ENCODE results near the gene RPL3. TPM values are rescaled to one million over a fixed set of nuclear protein-coding genes. Genes with fewer than 3 reads are reported as not detected.

The RPL3 gene
- total RNA-seq, 1 experiment from 2014 or later = 3,009 TPM

DNA sequence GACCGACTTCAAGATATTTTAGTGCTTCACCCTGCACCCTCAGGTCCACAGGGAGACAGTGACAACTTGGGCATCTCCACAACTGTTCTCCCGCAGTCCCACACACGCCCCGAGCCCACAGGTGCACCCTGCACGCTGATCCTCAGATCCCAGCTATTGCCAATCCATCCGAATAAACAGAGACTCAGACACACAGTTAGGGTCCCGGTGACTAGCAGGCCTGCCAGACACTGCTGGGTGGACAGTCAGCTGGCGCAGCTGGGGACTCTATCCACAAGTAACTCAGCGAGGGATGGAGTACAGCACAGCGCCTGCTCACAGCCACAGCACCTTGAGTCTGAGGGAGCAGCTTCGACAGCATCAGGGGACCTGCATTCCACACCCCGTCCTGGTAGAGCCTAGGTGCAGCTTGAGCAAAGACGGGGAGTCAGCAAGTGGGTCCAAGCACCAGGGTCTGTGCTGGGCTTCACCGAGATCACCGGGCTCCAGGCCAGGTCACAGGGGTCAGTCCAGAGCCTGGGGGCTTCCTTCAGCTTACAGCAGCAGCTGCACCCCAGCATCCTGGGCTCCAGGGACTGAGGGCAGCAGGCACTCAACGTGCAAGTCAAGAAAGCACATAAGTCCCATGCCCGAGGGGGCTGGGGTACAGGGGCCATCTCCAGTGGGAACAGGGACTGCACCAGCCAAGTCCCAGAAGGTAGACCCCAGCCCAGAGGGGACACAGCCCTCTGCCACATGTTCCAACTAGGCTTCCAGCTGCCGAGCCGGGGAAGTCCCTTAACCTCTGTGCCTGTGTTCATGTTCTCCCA lies 7.6 kb downstream of the RPL3 start (continued):
- TF ChIP-seq ZNF317 (CRISPR knock-in tag; IDR thresholded peaks at IDR 0.05; ENCODE audit: borderline replicate concordance, low read depth) = no peak
- TF ChIP-seq, protein P1, sequence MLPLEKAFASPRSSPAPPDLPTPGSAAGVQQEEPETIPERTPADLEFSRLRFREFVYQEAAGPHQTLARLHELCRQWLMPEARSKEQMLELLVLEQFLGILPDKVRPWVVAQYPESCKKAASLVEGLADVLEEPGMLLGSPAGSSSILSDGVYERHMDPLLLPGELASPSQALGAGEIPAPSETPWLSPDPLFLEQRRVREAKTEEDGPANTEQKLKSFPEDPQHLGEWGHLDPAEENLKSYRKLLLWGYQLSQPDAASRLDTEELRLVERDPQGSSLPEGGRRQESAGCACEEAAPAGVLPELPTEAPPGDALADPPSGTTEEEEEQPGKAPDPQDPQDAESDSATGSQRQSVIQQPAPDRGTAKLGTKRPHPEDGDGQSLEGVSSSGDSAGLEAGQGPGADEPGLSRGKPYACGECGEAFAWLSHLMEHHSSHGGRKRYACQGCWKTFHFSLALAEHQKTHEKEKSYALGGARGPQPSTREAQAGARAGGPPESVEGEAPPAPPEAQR (CRISPR knock-in tag; IDR thresholded peaks at IDR 0.05) = no peak
- TF ChIP-seq, protein P2, sequence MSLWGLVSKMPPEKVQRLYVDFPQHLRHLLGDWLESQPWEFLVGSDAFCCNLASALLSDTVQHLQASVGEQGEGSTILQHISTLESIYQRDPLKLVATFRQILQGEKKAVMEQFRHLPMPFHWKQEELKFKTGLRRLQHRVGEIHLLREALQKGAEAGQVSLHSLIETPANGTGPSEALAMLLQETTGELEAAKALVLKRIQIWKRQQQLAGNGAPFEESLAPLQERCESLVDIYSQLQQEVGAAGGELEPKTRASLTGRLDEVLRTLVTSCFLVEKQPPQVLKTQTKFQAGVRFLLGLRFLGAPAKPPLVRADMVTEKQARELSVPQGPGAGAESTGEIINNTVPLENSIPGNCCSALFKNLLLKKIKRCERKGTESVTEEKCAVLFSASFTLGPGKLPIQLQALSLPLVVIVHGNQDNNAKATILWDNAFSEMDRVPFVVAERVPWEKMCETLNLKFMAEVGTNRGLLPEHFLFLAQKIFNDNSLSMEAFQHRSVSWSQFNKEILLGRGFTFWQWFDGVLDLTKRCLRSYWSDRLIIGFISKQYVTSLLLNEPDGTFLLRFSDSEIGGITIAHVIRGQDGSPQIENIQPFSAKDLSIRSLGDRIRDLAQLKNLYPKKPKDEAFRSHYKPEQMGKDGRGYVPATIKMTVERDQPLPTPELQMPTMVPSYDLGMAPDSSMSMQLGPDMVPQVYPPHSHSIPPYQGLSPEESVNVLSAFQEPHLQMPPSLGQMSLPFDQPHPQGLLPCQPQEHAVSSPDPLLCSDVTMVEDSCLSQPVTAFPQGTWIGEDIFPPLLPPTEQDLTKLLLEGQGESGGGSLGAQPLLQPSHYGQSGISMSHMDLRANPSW (CRISPR knock-in tag; conservative IDR thresholded peaks at IDR 0.05; ENCODE audit: low read depth) = 0 out of 2 replicates have a peak, but pooled peaks have one; percentile 16
- TF ChIP-seq RORB (CRISPR knock-in tag; IDR thresholded peaks at IDR 0.05) = no peak
- TF ChIP-seq, protein P3, sequence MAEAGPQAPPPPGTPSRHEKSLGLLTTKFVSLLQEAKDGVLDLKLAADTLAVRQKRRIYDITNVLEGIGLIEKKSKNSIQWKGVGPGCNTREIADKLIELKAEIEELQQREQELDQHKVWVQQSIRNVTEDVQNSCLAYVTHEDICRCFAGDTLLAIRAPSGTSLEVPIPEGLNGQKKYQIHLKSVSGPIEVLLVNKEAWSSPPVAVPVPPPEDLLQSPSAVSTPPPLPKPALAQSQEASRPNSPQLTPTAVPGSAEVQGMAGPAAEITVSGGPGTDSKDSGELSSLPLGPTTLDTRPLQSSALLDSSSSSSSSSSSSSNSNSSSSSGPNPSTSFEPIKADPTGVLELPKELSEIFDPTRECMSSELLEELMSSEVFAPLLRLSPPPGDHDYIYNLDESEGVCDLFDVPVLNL (CRISPR knock-in tag; IDR thresholded peaks at IDR 0.05; ENCODE audit: borderline replicate concordance, low read depth) = no peak
- no peak; the same call in 1 of the 2 replicates for TF ChIP-seq JUN (CRISPR knock-in tag; IDR thresholded peaks at IDR 0.05)
- TF ChIP-seq, protein P4, sequence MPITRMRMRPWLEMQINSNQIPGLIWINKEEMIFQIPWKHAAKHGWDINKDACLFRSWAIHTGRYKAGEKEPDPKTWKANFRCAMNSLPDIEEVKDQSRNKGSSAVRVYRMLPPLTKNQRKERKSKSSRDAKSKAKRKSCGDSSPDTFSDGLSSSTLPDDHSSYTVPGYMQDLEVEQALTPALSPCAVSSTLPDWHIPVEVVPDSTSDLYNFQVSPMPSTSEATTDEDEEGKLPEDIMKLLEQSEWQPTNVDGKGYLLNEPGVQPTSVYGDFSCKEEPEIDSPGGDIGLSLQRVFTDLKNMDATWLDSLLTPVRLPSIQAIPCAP (CRISPR knock-in tag; IDR thresholded peaks at IDR 0.05) = 0 out of 2 replicates have a peak, but pooled peaks have one; percentile 30
- TF ChIP-seq, protein P5, sequence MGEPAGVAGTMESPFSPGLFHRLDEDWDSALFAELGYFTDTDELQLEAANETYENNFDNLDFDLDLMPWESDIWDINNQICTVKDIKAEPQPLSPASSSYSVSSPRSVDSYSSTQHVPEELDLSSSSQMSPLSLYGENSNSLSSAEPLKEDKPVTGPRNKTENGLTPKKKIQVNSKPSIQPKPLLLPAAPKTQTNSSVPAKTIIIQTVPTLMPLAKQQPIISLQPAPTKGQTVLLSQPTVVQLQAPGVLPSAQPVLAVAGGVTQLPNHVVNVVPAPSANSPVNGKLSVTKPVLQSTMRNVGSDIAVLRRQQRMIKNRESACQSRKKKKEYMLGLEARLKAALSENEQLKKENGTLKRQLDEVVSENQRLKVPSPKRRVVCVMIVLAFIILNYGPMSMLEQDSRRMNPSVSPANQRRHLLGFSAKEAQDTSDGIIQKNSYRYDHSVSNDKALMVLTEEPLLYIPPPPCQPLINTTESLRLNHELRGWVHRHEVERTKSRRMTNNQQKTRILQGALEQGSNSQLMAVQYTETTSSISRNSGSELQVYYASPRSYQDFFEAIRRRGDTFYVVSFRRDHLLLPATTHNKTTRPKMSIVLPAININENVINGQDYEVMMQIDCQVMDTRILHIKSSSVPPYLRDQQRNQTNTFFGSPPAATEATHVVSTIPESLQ (CRISPR knock-in tag; IDR thresholded peaks at IDR 0.05) = no peak
- TF ChIP-seq NR1H2 (CRISPR knock-in tag; IDR thresholded peaks at IDR 0.05) = no peak
- peak; percentile 96 for TF ChIP-seq EMX1 (CRISPR knock-in tag; IDR thresholded peaks at IDR 0.05)
- TF ChIP-seq, protein P6, sequence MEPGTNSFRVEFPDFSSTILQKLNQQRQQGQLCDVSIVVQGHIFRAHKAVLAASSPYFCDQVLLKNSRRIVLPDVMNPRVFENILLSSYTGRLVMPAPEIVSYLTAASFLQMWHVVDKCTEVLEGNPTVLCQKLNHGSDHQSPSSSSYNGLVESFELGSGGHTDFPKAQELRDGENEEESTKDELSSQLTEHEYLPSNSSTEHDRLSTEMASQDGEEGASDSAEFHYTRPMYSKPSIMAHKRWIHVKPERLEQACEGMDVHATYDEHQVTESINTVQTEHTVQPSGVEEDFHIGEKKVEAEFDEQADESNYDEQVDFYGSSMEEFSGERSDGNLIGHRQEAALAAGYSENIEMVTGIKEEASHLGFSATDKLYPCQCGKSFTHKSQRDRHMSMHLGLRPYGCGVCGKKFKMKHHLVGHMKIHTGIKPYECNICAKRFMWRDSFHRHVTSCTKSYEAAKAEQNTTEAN (CRISPR knock-in tag; IDR thresholded peaks at IDR 0.05) = no peak
- TF ChIP-seq, protein P7, sequence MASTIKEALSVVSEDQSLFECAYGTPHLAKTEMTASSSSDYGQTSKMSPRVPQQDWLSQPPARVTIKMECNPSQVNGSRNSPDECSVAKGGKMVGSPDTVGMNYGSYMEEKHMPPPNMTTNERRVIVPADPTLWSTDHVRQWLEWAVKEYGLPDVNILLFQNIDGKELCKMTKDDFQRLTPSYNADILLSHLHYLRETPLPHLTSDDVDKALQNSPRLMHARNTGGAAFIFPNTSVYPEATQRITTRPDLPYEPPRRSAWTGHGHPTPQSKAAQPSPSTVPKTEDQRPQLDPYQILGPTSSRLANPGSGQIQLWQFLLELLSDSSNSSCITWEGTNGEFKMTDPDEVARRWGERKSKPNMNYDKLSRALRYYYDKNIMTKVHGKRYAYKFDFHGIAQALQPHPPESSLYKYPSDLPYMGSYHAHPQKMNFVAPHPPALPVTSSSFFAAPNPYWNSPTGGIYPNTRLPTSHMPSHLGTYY (CRISPR knock-in tag; IDR thresholded peaks at IDR 0.05) = peak; percentile 97
- TF ChIP-seq TP53 (CRISPR knock-in tag; IDR thresholded peaks at IDR 0.05) = no peak
- no peak for TF ChIP-seq NR3C1 (CRISPR knock-in tag; conservative IDR thresholded peaks at IDR 0.05; ENCODE audit: low read depth)
- 0 out of 2 replicates have a peak, but pooled peaks have one; percentile 51 for TF ChIP-seq ESRRA (CRISPR knock-in tag; IDR thresholded peaks at IDR 0.05; ENCODE audit: borderline replicate concordance)
- no peak for TF ChIP-seq KAT7 (CRISPR knock-in tag; IDR thresholded peaks at IDR 0.05; ENCODE audit: borderline replicate concordance)
- TF ChIP-seq TEAD4 (CRISPR knock-in tag; IDR thresholded peaks at IDR 0.05) = no peak
- 0 out of 2 replicates have a peak, but pooled peaks have one; percentile 47 for TF ChIP-seq CREM (CRISPR knock-in tag; IDR thresholded peaks at IDR 0.05)
- TF ChIP-seq, protein P8, sequence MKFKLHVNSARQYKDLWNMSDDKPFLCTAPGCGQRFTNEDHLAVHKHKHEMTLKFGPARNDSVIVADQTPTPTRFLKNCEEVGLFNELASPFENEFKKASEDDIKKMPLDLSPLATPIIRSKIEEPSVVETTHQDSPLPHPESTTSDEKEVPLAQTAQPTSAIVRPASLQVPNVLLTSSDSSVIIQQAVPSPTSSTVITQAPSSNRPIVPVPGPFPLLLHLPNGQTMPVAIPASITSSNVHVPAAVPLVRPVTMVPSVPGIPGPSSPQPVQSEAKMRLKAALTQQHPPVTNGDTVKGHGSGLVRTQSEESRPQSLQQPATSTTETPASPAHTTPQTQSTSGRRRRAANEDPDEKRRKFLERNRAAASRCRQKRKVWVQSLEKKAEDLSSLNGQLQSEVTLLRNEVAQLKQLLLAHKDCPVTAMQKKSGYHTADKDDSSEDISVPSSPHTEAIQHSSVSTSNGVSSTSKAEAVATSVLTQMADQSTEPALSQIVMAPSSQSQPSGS (CRISPR knock-in tag; IDR thresholded peaks at IDR 0.05; ENCODE audit: borderline replicate concordance, low read depth) = no peak
- no peak for TF ChIP-seq ZNF263 (CRISPR knock-in tag; IDR thresholded peaks at IDR 0.05; ENCODE audit: low read depth)
- TF ChIP-seq ZNF423 (CRISPR knock-in tag; IDR thresholded peaks at IDR 0.05) = no peak
- no peak for TF ChIP-seq NFE2L1 (CRISPR knock-in tag; IDR thresholded peaks at IDR 0.05)
- TF ChIP-seq, protein P9, sequence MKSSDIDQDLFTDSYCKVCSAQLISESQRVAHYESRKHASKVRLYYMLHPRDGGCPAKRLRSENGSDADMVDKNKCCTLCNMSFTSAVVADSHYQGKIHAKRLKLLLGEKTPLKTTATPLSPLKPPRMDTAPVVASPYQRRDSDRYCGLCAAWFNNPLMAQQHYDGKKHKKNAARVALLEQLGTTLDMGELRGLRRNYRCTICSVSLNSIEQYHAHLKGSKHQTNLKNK (CRISPR knock-in tag; IDR thresholded peaks at IDR 0.05) = 0 out of 2 replicates have a peak, but pooled peaks have one; percentile 4
- no peak for TF ChIP-seq ELF4 (CRISPR knock-in tag; IDR thresholded peaks at IDR 0.05; ENCODE audit: low read depth)
- TF ChIP-seq ATF1 (CRISPR knock-in tag; IDR thresholded peaks at IDR 0.05) = no peak
- TF ChIP-seq CBFB (CRISPR knock-in tag; IDR thresholded peaks at IDR 0.05; ENCODE audit: low read depth) = no peak
